PC-9 (cell line): Measurements from ENCODE around the gene DPP7. TPM values are rescaled to one million over a fixed set of nuclear protein-coding genes. Genes with fewer than 3 reads are reported as not detected.

Source experiments
- BruUV-seq: library from RNA; stranded (reverse); fragments of 400-500 nt; replicated peaks from 2 replicates; lab custom pipeline; 2021; lab: Mats Ljungman, UMichigan
- CTCF ChIA-PET: fragments of 300-600 bp; sonication (Branson Sonifier 250); formaldehyde crosslinking; loops from one replicate; lab custom pipeline; 2022; ENCODE audit warnings: antibody characterized with exemption; lab: Charles Lee
- POLR2A ChIA-PET: fragments of 300-600 bp; sonication (Branson Sonifier 250); formaldehyde crosslinking; loops from one replicate; lab custom pipeline; 2022; ENCODE audit warnings: antibody characterized with exemption; ENCODE audit not compliant: unreplicated experiment; lab: Charles Lee
- DNase-seq, 2 experiments: peaks; one replicate each; pipeline versions ENCODE4 v3.0.0 to v3.0.0-alpha.2; 2015 to 2022; ENCODE audit warnings: mixed read lengths in 1 of 2
- H2AFZ ChIP-seq: fragments of 200-600 bp; sonication (generic); 2 replicates; pipeline ENCODE4 v1.8.1; 2017; ENCODE audit warnings: antibody characterized with exemption
- H3F3A ChIP-seq: fragments of 200-600 bp; sonication (generic); 2 replicates; pipeline ENCODE4 v1.8.1; 2017; ENCODE audit warnings: antibody characterized with exemption, mild to moderate bottlenecking, low read depth; ENCODE audit not compliant: insufficient read depth
- H3K27ac ChIP-seq: fragments of 200-600 bp; sonication (generic); 2 replicates; pipeline ENCODE4 v1.6.1; 2016; ENCODE audit warnings: mixed run types
- H3K27me3 ChIP-seq: fragments of 200-600 bp; sonication (generic); 2 replicates; pipeline ENCODE4 v1.6.1; 2016; ENCODE audit warnings: low read depth, mixed run types; ENCODE audit not compliant: insufficient read depth
- H3K36me3 ChIP-seq: fragments of 200-600 bp; sonication (generic); 2 replicates; pipeline ENCODE4 v1.6.1; 2016; ENCODE audit warnings: low read depth, mixed run types
- H3K4me1 ChIP-seq: fragments of 200-600 bp; sonication (generic); replicated peaks from 2 replicates; pipeline ENCODE4 v1.6.1; 2016; ENCODE audit warnings: mixed run types; ENCODE audit not compliant: insufficient read depth
- H3K4me2 ChIP-seq: fragments of 200-600 bp; sonication (generic); 2 replicates; pipeline ENCODE4 v1.6.1; 2017; ENCODE audit warnings: mixed run types
- H3K4me3 ChIP-seq: fragments of 200-600 bp; sonication (generic); 2 replicates; pipeline ENCODE4 v1.6.1; 2016; ENCODE audit warnings: mixed run types
- H3K79me2 ChIP-seq: fragments of 200-600 bp; sonication (generic); 2 replicates; pipeline ENCODE4 v1.6.1; 2017; ENCODE audit warnings: low read depth, mixed run types
- H3K9me2 ChIP-seq: fragments of 200-600 bp; sonication (generic); 2 replicates; pipeline ENCODE4 v1.8.1; 2017; ENCODE audit warnings: mild to moderate bottlenecking; ENCODE audit not compliant: insufficient read depth
- H3K9me3 ChIP-seq: fragments of 200-600 bp; sonication (generic); 2 replicates; pipeline ENCODE4 v1.8.1; 2016; ENCODE audit warnings: low read depth; ENCODE audit not compliant: insufficient read depth
- H4K20me1 ChIP-seq: fragments of 200-600 bp; sonication (generic); 2 replicates; pipeline ENCODE4 v1.8.1; 2017; ENCODE audit not compliant: insufficient read depth
- EZH2 ChIP-seq: fragments of 200-600 bp; sonication (generic); IDR thresholded peaks from 2 replicates; pipeline ENCODE4 v1.8.0; 2017; ENCODE audit warnings: antibody characterized with exemption, low read depth
- intact Hi-C: fragments of 100-400 bp; cut with micrococcal nuclease; formaldehyde crosslinking; loops from one replicate; pipeline ENCODE4 v1.10.0; 2022; ENCODE audit not compliant: unreplicated experiment
- total RNA-seq: library from RNA; stranded (reverse); gene quantifications from 2 replicates; pipeline ENCODE4 v1.2.3, GENCODE V29; 2021
- TF ChIP-seq, protein P1 (sequence below): fragments of 200-600 bp; sonication (generic); conservative IDR thresholded peaks from 2 replicates; pipeline ENCODE4 v1.6.1; 2017; ENCODE audit warnings: mixed run types, antibody characterized with exemption, mild to moderate bottlenecking, moderate library complexity

The DPP7 gene
- total RNA-seq, 1 experiment from 2014 or later, result 104 TPM

DNA sequence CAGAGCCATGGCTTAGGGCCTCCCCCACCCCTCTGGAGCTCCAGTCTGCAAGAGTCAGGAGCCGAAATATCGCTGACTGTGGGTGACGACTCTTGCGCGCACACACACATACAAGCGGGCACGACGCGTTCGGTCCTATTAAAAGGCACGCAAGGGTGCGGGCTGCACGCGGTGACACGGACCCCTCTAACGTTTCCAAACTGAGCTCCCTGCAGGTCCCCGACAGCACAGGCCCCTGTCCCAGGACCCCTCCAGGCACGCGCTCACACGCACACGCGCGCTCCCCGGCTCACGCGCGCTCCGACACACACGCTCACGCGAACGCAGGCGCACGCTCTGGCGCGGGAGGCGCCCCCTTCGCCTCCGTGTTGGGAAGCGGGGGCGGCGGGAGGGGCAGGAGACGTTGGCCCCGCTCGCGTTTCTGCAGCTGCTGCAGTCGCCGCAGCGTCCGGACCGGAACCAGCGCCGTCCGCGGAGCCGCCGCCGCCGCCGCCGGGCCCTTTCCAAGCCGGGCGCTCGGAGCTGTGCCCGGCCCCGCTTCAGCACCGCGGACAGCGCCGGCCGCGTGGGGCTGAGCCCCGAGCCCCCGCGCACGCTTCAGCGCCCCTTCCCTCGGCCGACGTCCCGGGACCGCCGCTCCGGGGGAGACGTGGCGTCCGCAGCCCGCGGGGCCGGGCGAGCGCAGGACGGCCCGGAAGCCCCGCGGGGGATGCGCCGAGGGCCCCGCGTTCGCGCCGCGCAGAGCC is 24.4 kb upstream of the DPP7 start, which contains the start of gene GRIN1:
TSS of gene GRIN1 (plus strand) at position 433 of the 746 bp plus-strand sequence. CDS start 333 bp downstream, outside the sequence.
- POLR2A ChIA-PET, result no interaction called here
- Histone ChIP-seq H3K36me3 (no peaks in the 10 kb centered on the region), H3K27ac (no peak within 1 kb of the TSS), H3K79me2 (no peaks in the 10 kb centered on the region), H3K27me3 (peaks cover 22% of the 10 kb centered on the region; the same call in 1 of the 2 replicates), H3K4me3 (no peak within 1 kb of the TSS), H3K4me2 (no peak within 1 kb of the TSS), H2AFZ (no peak within 1 kb of the TSS), H3K9me2 (no peaks in the 10 kb centered on the region), H3F3A (peaks cover 10% of the 10 kb centered on the region; the same call in 1 of the 2 replicates), H3K9me3 (no peaks in the 10 kb centered on the region), H4K20me1 (no peaks in the 10 kb centered on the region), H3K4me1 (no peaks in the 10 kb centered on the region)
- no peak for DNase-seq
- TF ChIP-seq, protein P1, sequence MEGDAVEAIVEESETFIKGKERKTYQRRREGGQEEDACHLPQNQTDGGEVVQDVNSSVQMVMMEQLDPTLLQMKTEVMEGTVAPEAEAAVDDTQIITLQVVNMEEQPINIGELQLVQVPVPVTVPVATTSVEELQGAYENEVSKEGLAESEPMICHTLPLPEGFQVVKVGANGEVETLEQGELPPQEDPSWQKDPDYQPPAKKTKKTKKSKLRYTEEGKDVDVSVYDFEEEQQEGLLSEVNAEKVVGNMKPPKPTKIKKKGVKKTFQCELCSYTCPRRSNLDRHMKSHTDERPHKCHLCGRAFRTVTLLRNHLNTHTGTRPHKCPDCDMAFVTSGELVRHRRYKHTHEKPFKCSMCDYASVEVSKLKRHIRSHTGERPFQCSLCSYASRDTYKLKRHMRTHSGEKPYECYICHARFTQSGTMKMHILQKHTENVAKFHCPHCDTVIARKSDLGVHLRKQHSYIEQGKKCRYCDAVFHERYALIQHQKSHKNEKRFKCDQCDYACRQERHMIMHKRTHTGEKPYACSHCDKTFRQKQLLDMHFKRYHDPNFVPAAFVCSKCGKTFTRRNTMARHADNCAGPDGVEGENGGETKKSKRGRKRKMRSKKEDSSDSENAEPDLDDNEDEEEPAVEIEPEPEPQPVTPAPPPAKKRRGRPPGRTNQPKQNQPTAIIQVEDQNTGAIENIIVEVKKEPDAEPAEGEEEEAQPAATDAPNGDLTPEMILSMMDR, result no peak
- no peak for TF ChIP-seq EZH2
- intact Hi-C loops, result no loop called here
- no TSS peak for BruUV-seq
- CTCF ChIA-PET, result no interaction called here

DNA sequence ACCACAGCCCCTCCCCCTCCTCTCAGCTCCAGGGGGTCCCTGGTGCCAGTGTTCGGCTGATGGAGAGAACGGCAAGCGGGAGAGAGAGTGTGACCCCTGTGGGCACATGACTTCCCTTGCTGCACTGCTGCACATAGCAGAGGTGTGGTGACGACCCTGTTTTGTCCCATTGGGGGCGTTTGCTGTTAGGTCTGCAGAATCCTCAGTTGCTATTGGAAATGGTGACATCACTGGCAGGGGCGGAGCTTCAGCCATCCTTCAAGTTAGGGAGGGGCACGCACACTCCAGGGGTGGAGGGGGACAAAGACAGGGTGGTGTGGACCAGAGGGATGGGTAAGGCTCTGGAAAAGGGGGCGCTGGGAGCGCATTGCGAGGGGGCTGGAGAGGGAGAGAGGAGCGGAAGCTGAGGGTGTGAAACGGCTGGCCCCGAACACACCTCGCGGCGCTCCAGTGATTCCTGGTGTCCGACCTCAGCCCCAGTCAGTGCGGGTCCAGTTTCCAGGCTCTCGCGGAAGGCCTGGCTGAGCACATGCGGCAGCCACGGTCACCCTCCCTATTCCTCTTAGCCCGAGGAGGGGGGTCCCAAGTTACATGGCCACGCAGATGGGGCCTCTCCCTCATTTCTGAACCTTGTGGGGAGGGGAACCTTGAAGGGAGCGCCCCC is 23.7 kb upstream of the DPP7 start:
- Histone ChIP-seq H3K79me2 (no peaks in the 10 kb centered on the region), H3F3A (peaks cover 17% of the 10 kb centered on the region; the same call in 1 of the 2 replicates), H3K9me3 (no peaks in the 10 kb centered on the region), H3K27me3 (peaks cover 21% of the 10 kb centered on the region; the same call in 1 of the 2 replicates), H3K4me1 (no peaks in the 10 kb centered on the region), H3K4me2 (no peak overlapping the region), H3K4me3 (no peak overlapping the region), H3K9me2 (no peaks in the 10 kb centered on the region), H3K36me3 (no peaks in the 10 kb centered on the region), H4K20me1 (no peaks in the 10 kb centered on the region), H3K27ac (no peak overlapping the region), H2AFZ (no peak overlapping the region)
- intact Hi-C loops, result no loop called here
- ChIA-PET POLR2A (no interaction called here), CTCF (interaction anchor here (0.6 kb wide), 1 partner anchor 46 kb away, joined by 3 read pairs; no protein-coding TSS in a partner anchor)
- no TSS peak for BruUV-seq
- no peak for DNase-seq
- TF ChIP-seq EZH2, result no peak
- TF ChIP-seq, protein P1, result no peak

DNA sequence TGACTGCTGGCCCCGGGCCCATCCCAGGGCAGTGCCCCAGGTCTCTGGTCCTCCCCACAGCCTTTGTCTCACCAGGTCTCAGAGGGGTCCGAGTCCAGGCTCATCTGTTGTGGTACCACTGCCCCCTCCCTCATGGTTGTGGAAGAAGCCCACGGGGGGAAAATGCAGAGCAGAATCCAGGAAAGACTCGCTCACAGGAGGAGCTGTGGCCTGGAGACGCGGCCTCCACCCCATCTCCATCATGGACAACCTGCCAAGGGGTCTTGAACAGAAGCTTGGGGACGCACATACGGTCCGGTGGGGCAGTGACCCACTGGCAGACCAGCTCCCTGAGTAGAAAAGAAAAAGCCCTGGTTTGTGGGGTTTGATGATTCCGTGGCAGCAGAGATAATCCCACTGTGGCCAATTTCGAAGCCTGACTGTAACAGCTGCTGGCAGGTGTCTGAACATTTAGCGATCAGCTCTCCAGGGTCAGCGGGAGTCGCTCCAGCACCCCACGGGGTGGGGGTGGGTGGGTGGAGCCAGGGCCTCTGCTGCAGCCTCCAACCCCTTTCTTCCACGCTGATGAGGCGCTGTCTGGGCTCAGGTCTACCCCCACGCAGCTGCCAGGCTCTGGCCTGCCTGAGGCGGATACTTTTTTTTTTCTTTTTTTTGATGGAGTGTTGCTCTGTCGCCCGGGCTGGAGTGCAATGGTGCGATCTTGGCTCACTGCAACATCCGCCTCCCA is 22.5 kb upstream of the DPP7 start:
- ChIA-PET CTCF (no interaction called here), POLR2A (no interaction called here)
- H3K9me2 ChIP-seq, result no peaks in the 10 kb centered on the region
- no peak for TF ChIP-seq EZH2
- TF ChIP-seq, protein P1, result no peak
- no TSS peak for BruUV-seq
- H4K20me1 ChIP-seq, result no peaks in the 10 kb centered on the region
- H2AFZ ChIP-seq, result no peak overlapping the region
- no peaks in the 10 kb centered on the region for H3K9me3 ChIP-seq
- no peak for DNase-seq
- no peaks in the 10 kb centered on the region for H3K79me2 ChIP-seq
- H3K27ac ChIP-seq, result no peak overlapping the region
- no peaks in the 10 kb centered on the region for H3K4me1 ChIP-seq
- intact Hi-C loops, result no loop called here
- H3K4me2 ChIP-seq, result no peak overlapping the region
- no peak overlapping the region for H3K4me3 ChIP-seq
- H3K36me3 ChIP-seq, result no peaks in the 10 kb centered on the region
- peaks cover 19% of the 10 kb centered on the region; the same call in 1 of the 2 replicates for H3K27me3 ChIP-seq
- H3F3A ChIP-seq, result peaks cover 20% of the 10 kb centered on the region; the same call in 1 of the 2 replicates
